ENCODE measurements around the gene C1QTNF3.
A peak's percentile ranks its signal among the peaks of the same experiment; 100 is the strongest.

Gene C1QTNF3

GRCh38 chr5:34054400-34054729 is 11.4 kb upstream of the C1QTNF3 start:
- no peak for DNase-seq (ENCODE audit: low read depth, low spot score)
- in situ Hi-C loops (cut with HindIII; ENCODE audit: low sequenced_read_pairs): no loop called here
- TF ChIP-seq CTCF (IDR thresholded peaks at IDR 0.05; ENCODE audit: low read depth, low read length): no peak
- H3K4me3 ChIP-seq (ENCODE audit: low read depth, low read length): no peak overlapping the region

- TF ChIP-seq CTCF (IDR thresholded peaks at IDR 0.05; ENCODE audit: low read depth, low read length): no peak
- in situ Hi-C loops (cut with HindIII; ENCODE audit: low sequenced_read_pairs): no loop called here
- DNase-seq (ENCODE audit: low read depth, low spot score): no peak
- no peak overlapping the region for H3K4me3 ChIP-seq (ENCODE audit: low read depth, low read length)
These were observed 10.8 kb upstream of the C1QTNF3 start for GRCh38 chr5:34053571-34054399.

DNA sequence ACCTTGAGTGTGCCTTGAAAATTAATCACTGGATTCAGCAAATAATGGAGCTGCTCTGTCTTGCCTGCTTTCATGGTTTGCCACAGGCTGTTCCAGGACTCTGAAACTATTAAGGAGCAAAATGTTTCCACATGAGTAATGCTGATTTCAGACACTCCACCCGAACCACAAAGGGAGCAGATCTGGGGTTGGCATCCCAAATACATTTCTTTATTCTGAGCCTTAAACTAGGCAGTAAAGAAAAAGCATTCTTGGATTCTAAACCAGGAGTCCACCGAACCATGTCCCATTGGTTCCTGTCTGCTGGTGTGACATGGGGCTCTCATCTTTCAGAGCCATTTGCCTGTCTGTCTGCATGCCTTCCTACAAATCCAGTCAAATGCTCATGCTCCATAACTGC is 10.1 kb upstream of the C1QTNF3 start:
- DNase-seq (ENCODE audit: low read depth, low spot score): peak; percentile 87
- TF ChIP-seq CTCF (IDR thresholded peaks at IDR 0.05; ENCODE audit: low read depth, low read length): no peak
- in situ Hi-C loops (cut with HindIII; ENCODE audit: low sequenced_read_pairs): no loop called here
- H3K4me3 ChIP-seq (ENCODE audit: low read depth, low read length): no peak overlapping the region

- DNase-seq (ENCODE audit: low read depth, low spot score): no peak
- in situ Hi-C loops (cut with HindIII; ENCODE audit: low sequenced_read_pairs): no loop called here
- no peak overlapping the region for H3K4me3 ChIP-seq (ENCODE audit: low read depth, low read length)
- TF ChIP-seq CTCF (IDR thresholded peaks at IDR 0.05; ENCODE audit: low read depth, low read length): no peak
These were observed 8.5 kb upstream of the C1QTNF3 start for GRCh38 chr5:34051374-34051980.

DNA sequence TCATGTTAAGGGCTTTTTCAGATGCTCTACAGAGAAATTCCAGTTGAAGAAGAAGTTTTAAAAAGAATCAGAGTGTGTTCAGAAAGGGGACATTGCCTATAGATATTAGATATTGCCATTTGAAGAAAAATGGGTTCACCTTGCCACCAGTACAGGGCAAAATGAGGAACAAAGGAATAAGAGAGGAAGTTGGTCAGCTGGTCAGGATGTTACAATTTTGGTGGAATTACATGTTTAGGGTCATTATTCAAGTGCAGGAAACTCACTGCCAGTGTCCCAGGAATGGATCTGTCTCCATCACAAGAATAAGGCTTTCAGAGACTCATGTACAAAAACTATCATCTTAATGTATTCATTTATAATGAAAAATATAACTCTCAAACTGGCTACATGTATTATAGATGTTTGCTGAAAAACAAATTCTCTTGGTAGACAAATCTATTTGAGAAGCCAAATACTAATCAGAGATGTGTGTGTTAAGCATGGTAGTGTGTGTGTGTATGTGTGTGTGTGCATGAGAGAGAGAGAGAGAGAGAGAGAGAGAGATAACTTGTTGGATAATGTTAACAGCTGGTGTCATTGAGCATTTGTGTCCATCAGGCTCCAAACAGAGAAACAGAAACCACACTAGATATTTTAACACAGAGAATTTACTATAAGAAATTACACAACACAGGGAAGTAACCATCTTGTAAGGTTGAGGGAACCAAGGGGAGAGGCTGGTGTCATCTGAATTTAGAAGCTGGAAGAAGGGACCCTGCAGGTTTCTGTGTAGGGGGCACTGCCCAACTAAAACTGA is 5.0 kb upstream of the C1QTNF3 start:
- no peak overlapping the region for H3K4me3 ChIP-seq (ENCODE audit: low read depth, low read length)
- no peak for TF ChIP-seq CTCF (IDR thresholded peaks at IDR 0.05; ENCODE audit: low read depth, low read length)
- DNase-seq (ENCODE audit: low read depth, low spot score): no peak
- in situ Hi-C loops (cut with HindIII; ENCODE audit: low sequenced_read_pairs): no loop called here

GRCh38 chr5:34047143-34047542 is 4.1 kb upstream of the C1QTNF3 start:
- no peak for TF ChIP-seq CTCF (IDR thresholded peaks at IDR 0.05; ENCODE audit: low read depth, low read length)
- in situ Hi-C loops (cut with HindIII; ENCODE audit: low sequenced_read_pairs): no loop called here
- DNase-seq (ENCODE audit: low read depth, low spot score): no peak

More at GRCh38 chr5:34047143-34047542, 4.1 kb upstream of the C1QTNF3 start:
- H3K4me3 ChIP-seq (ENCODE audit: low read depth, low read length): no peak overlapping the region
